GM10266 (cell line): Measurements from ENCODE around the gene DLGAP5.

ENCODE experiments used
- DNase-seq: peaks from one replicate; pipeline ENCODE4 v3.0.0; 2012; ENCODE audit errors: extremely low spot score
- TF ChIP-seq, protein P1 (sequence below): IDR thresholded peaks from 2 replicates; pipeline ENCODE4 v1.5.1; 2012; ENCODE audit warnings: mild to moderate bottlenecking, low read depth; ENCODE audit not compliant: control insufficient read depth, insufficient read depth; ENCODE audit errors: missing control alignments

The DLGAP5 gene

DNA sequence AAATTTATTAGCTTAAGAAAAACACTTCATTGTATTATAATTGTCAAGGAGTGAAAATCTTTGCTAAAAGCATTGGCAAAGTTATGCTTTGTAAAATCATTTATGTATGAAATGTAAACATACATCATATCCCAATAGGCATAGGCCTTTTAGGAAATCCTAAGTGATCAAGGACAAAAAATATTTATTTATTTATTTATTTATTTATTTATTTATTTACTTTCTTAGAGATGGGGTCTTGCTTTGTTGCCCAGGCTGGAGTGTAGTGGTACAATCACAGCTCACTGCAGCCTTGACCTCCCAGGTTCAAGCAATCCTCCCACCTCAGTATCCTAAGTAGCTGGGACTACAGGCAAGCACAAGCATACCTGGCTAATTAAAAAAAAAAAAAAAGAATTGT lies 32.0 kb upstream of the DLGAP5 start:
- TF ChIP-seq, protein P1, sequence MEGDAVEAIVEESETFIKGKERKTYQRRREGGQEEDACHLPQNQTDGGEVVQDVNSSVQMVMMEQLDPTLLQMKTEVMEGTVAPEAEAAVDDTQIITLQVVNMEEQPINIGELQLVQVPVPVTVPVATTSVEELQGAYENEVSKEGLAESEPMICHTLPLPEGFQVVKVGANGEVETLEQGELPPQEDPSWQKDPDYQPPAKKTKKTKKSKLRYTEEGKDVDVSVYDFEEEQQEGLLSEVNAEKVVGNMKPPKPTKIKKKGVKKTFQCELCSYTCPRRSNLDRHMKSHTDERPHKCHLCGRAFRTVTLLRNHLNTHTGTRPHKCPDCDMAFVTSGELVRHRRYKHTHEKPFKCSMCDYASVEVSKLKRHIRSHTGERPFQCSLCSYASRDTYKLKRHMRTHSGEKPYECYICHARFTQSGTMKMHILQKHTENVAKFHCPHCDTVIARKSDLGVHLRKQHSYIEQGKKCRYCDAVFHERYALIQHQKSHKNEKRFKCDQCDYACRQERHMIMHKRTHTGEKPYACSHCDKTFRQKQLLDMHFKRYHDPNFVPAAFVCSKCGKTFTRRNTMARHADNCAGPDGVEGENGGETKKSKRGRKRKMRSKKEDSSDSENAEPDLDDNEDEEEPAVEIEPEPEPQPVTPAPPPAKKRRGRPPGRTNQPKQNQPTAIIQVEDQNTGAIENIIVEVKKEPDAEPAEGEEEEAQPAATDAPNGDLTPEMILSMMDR: no peak
- DNase-seq: no peak

DNA sequence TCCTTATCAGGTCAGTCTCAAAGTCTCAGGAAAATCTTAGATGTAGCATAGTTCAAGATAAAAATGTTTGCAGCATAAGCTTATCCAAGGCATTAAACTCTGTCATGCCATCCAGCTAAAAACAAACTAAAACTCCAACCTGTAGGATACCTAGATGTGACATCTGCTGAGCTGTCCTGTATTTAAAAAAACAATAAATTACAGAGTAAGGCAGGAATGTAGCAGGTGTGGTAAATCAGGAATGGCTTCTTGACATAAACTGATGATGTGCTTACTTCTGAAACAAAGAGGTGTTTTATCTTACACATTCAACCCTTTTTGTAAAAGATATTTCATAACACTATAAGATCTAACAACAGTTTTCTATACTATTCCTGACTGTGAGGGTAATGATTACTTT lies 30.6 kb upstream of the DLGAP5 start:
- TF ChIP-seq, protein P1: no peak
- DNase-seq: no peak

DNA sequence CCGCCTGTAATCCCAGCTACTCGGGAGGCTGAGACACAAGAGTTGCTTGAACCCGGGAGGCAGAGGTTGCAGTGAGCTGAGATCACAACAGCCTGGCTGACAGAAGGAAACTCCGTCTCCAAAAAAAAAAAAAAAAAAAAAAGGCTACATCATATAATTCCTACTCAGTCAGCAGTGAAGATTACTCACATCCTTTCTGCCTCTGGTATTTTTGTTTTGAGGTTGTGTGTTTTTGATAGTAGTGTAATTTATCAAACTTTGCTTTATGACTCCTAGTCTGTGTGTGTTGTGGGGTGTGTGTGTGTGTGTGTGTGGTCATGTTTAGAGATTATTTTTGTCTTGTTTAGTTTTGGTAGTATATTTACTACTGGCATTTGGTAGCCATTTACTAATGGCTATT lies 29.8 kb upstream of the DLGAP5 start:
- TF ChIP-seq, protein P1: no peak
- no peak for DNase-seq

DNA sequence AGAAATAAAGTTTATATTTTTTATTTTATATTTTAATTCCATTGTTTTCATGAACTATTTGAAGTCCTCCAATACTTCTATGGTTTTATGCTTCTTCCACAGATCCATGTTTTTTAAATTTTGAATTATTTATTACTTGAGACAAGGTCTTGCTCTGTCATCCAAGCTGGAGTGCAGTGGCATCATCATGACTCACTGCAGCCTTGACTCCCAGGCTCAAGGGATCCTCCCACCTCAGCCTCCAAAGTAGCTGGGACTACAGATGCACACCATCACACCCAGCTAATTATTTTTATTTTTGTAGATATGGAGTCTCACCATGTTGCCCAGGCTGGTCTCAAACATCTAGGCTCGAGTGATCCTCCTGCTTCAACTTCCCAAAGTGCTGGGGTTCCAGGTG lies 28.8 kb upstream of the DLGAP5 start:
- TF ChIP-seq, protein P1: no peak
- no peak for DNase-seq

DNA sequence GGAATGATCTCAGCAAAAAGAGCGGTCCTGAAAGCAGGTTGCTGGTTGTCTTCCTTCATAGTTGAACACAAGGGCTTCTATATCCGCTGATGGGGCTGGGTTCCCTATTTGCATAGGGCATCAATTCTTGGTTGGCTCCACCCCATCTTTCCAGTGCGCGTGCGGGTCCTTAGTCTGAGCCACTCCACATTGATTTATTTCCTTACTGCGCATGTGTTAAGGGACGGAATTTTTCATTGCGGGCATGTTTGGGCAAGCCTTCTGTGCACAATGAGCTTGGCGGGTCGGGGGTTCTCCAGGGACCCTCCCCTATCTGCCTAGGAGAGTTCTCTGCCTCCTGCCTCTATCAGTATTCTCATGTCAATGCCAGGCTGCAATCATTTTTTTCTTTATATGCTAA lies 21.2 kb upstream of the DLGAP5 start:
- DNase-seq: no peak
- TF ChIP-seq, protein P1: no peak

DNA sequence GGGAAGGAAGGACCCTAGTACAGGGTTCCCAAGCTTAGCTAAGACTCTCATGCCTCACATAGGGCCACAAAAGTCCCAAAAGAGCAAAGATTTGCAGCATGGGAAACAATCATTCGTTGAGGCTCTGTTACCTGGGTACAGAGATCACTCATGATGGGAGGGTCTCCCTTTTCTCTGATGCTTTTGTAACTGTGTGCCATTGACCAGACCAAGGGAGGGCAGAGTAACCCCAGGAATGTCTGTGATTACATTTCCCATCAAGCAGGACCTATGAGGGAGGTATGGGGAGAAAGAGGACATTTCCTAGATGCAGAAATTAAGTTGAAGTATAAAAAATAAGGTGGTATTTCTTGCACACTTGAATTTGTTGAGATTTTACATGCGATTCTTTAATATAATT lies 16.4 kb upstream of the DLGAP5 start:
- no peak for DNase-seq
- TF ChIP-seq, protein P1: no peak

DNA sequence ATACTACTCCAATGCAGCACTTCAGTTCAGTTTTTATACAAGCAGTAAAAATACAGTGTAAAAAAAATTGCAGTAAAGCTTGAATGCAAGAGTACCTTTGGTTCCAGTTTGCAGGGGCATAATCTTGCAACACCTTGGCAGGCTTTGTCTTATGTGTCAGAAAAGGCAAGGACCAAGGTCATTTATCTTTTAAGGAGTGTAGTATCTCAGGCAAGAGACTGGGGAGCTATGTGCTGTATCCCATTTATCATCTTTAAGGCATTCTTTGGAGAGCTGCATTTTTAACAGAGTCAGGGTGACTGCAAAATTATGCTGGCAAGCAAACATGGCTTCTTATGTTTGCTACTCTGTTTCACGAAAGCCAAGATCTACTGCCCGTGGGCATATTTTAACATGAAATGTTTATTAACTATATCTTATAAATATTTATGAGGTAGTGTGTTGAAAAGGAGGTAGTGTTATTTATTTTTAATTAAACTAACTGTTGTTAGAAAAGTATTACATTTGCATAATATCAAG lies 14.8 kb upstream of the DLGAP5 start:
- DNase-seq: no peak
- TF ChIP-seq, protein P1: no peak
